A549 treated with RU486 at 1 μM for 4 hours (cell line): ENCODE data around the gene TUBA1C. TPM values are rescaled to one million over a fixed set of nuclear protein-coding genes. Genes with fewer than 3 reads are reported as not detected.

Source experiments
- total RNA-seq: library from RNA; stranded (reverse); fragments of 200-300 nt; extraction: Qiagen RNA extraction; gene quantifications from 5 replicates; pipeline ENCODE4 v1.2.3, GENCODE V29; 2022; ENCODE audit warnings: low read depth

TUBA1C gene
- 1,723 to 2,076 TPM (median 1,814 TPM) in 5 replicates for total RNA-seq

GRCh38 chr12:49264873-49265792, at the start of gene TUBA1C:
Gene TUBA1C, plus strand, starts transcription at chr12:49265082. Its CDS starts 100 bp downstream, at chr12:49265182.

DNA sequence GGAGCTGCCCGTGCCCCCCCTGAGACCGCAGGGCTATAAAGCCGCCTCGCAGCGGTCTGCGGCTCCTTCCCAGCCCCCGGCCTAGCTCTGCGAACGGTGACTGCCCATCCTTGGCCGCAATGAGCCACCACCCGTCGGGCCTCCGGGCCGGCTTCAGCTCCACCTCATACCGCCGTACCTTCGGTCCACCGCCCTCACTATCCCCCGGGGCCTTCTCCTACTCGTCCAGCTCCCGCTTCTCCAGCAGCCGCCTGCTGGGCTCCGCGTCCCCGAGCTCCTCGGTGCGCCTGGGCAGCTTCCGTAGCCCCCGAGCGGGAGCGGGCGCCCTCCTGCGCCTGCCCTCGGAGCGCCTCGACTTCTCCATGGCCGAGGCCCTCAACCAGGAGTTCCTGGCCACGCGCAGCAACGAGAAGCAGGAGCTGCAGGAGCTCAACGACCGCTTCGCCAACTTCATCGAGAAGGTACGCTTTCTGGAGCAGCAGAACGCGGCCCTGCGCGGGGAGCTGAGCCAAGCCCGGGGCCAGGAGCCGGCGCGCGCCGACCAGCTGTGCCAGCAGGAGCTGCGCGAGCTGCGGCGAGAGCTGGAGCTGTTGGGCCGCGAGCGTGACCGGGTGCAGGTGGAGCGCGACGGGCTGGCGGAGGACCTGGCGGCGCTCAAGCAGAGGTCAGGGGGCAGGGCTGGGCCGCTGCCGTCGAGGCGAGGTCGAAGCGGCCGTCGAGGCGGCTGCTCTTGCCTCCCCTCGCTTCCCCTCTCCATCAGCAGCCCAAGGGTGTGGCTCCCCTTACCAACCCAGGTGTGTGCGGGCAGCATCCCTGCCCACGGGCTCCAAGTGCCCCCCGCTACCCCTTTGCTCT, 30.4 kb downstream of the TUBA1C start, which contains the start of gene PRPH:
PRPH (plus strand) TSS at position 66 of the 855 bp plus-strand sequence; CDS start at position 120, 54 bp downstream.

GRCh38 chr12:49322708-49323523, 58.0 kb downstream of the TUBA1C start, which contains the start of gene TROAP:
Gene TROAP, plus strand, starts transcription at chr12:49323255. Its CDS starts 354 bp downstream, at chr12:49323609.

Other genes starting within 250 kb of the TUBA1C start
- 38.9 to 46.2 TPM (median 40.0 TPM) in 5 replicates for gene PRKAG1, start 246.3 kb upstream of the TUBA1C start, total RNA-seq
- 32.5 to 45.5 TPM (median 37.9 TPM) in 5 replicates for gene KMT2D, start 204.3 kb upstream of the TUBA1C start, total RNA-seq
- 4.9 to 6.1 TPM (median 5.7 TPM) in 5 replicates for gene RHEBL1, start 195.1 kb upstream of the TUBA1C start, total RNA-seq
- gene DHH, start 170.3 kb upstream of the TUBA1C start, total RNA-seq, result not detected in 5 replicates
- gene LMBR1L, start 154.2 kb upstream of the TUBA1C start, total RNA-seq, result 11.4 to 17.1 TPM (median 12.8 TPM) in 5 replicates
- gene TUBA1B, start 133.7 kb upstream of the TUBA1C start, total RNA-seq, result 2,173 to 2,599 TPM (median 2,319 TPM) in 5 replicates
- 152 to 191 TPM (median 180 TPM) in 5 replicates for gene TUBA1A, start 76.0 kb upstream of the TUBA1C start, total RNA-seq
- gene PRPH, start 30.1 kb downstream of the TUBA1C start, total RNA-seq, result 0.82 to 1.7 TPM (median 0.91 TPM) in 5 replicates
- 83.7 to 108 TPM (median 90.5 TPM) in 5 replicates for gene TROAP, start 58.2 kb downstream of the TUBA1C start, total RNA-seq
- 3.4 to 6.1 TPM (median 5.5 TPM) in 5 replicates for gene C1QL4, start 72.1 kb downstream of the TUBA1C start, total RNA-seq
- 17.9 to 22.7 TPM (median 21.7 TPM) in 5 replicates for gene DNAJC22, start 81.8 kb downstream of the TUBA1C start, total RNA-seq
- 25.3 to 36.4 TPM (median 33.1 TPM) in 5 replicates for gene SPATS2, start 102.4 kb downstream of the TUBA1C start, total RNA-seq